H1 (cell line): ENCODE data around the gene KLF2. TPM values are rescaled to one million over a fixed set of nuclear protein-coding genes. Genes with fewer than 3 reads are reported as not detected.

Source experiments
- CTCF ChIA-PET: fragments of 300-600 bp; sonication (Branson Sonifier 250); formaldehyde crosslinking; loops from one replicate; lab custom pipeline; 2021; ENCODE audit not compliant: partially characterized antibody; lab: Charles Lee
- POLR2A ChIA-PET: fragments of 300-600 bp; sonication (Branson Sonifier 250); formaldehyde crosslinking; loops from one replicate; lab custom pipeline; 2021; ENCODE audit warnings: inconsistent platforms; ENCODE audit not compliant: partially characterized antibody; lab: Charles Lee
- DNase-seq, 2 experiments: peaks; one replicate each; pipeline versions ENCODE4 v3.0.0 to v3.0.0-alpha.2; 2010 to 2022; ENCODE audit warnings: low spot score in 2 of 2, low read depth in 1 of 2, mixed read lengths in 1 of 2
- FAIRE-seq: peaks from 2 replicates; lab custom pipeline; 2011; peaks lifted over from hg19 to GRCh38; lab: Jason Lieb, UNC
- H2AFZ ChIP-seq: 2 replicates; pipeline ENCODE4 v1.8.1; 2012; ENCODE audit warnings: low read length, inconsistent platforms
- H2AK5ac ChIP-seq: 2 replicates; pipeline ENCODE4 v1.6.1; 2013; ENCODE audit warnings: low read depth, low read length
- H2BK120ac ChIP-seq: replicated peaks from 2 replicates; pipeline ENCODE3; 2013; ENCODE audit warnings: low read depth, low read length, inconsistent platforms
- H2BK12ac ChIP-seq: 2 replicates; pipeline ENCODE4 v1.6.1; 2013; ENCODE audit warnings: low read depth, low read length
- H2BK15ac ChIP-seq: 2 replicates; pipeline ENCODE4 v1.6.1; 2013; ENCODE audit warnings: low read length
- H2BK20ac ChIP-seq: 2 replicates; pipeline ENCODE4 v1.6.1; 2013; ENCODE audit warnings: low read length
- H2BK5ac ChIP-seq: 2 replicates; pipeline ENCODE4 v1.6.1; 2013; ENCODE audit warnings: low read depth, low read length
- H3K14ac ChIP-seq: 2 replicates; pipeline ENCODE4 v1.6.1; 2013; ENCODE audit warnings: inconsistent platforms; ENCODE audit not compliant: insufficient read length
- H3K18ac ChIP-seq: 2 replicates; pipeline ENCODE4 v1.6.1; 2013; ENCODE audit warnings: low read length; ENCODE audit errors: extremely low read depth
- H3K23ac ChIP-seq: 2 replicates; pipeline ENCODE4 v1.6.1; 2013; ENCODE audit warnings: inconsistent platforms; ENCODE audit not compliant: insufficient read length
- H3K23me2 ChIP-seq: 2 replicates; pipeline ENCODE4 v1.6.1; 2013; ENCODE audit warnings: low read depth, low read length
- H3K27ac ChIP-seq: 2 replicates; pipeline ENCODE4 v1.6.1; 2011; ENCODE audit warnings: low read depth, low read length, inconsistent platforms
- H3K27me3 ChIP-seq, 4 experiments: replicated peaks in 1 of 4; 1 replicate in 1 of 4; 2 replicates in 3 of 4; pipeline versions ENCODE4 v1.6.1 to v1.8.1; 2011 to 2013; ENCODE audit warnings: low read length in 3 of 4, mild to moderate bottlenecking in 3 of 4, inconsistent platforms in 2 of 4, mixed read lengths in 2 of 4, moderate library complexity in 1 of 4; ENCODE audit not compliant: control insufficient read depth in 3 of 4, insufficient read depth in 3 of 4; ENCODE audit errors: extremely low read depth in 1 of 4
- H3K36me3 ChIP-seq, 4 experiments: 2 replicates each; pipeline versions ENCODE4 v1.6.1 to v1.8.1; 2011 to 2013; ENCODE audit warnings: mild to moderate bottlenecking in 4 of 4, low read length in 3 of 4, moderate library complexity in 2 of 4, control low read depth in 1 of 4, inconsistent platforms in 1 of 4; ENCODE audit not compliant: insufficient read depth in 4 of 4, control insufficient read depth in 2 of 4
- H3K4ac ChIP-seq: replicated peaks from 2 replicates; pipeline ENCODE3; 2013; ENCODE audit warnings: low read length, low read depth, mixed read lengths, inconsistent platforms; ENCODE audit not compliant: insufficient read length
- H3K4me1 ChIP-seq, 4 experiments: replicated peaks in 1 of 4; 1 replicate in 1 of 4; 2 replicates in 3 of 4; pipeline versions ENCODE4 v1.6.1 to v1.8.1; 2011 to 2013; ENCODE audit warnings: low read length in 3 of 4, inconsistent platforms in 2 of 4, mixed read lengths in 1 of 4; ENCODE audit not compliant: insufficient read depth in 4 of 4, control insufficient read depth in 3 of 4
- H3K4me2 ChIP-seq, 2 experiments: 2 replicates each; pipeline versions ENCODE4 v1.6.1 to v1.8.1; 2011 to 2013; ENCODE audit warnings: low read depth in 2 of 2, low read length in 2 of 2, control low read depth in 1 of 2, inconsistent platforms in 1 of 2, mild to moderate bottlenecking in 1 of 2; ENCODE audit not compliant: insufficient read depth in 1 of 2
- H3K4me3 ChIP-seq, 4 experiments: fragments of 200-600, 300-600 bp in 1 of 4; sonication (generic), shearing (Covaris generic), sonication (Bioruptor Twin) in 1 of 4; 2 replicates each; pipeline versions ENCODE4 v1.5.1 to v1.8.1; 2011 to 2016; ENCODE audit warnings: low read length in 4 of 4, low read depth in 3 of 4, control low read depth in 2 of 4, inconsistent platforms in 2 of 4, mild to moderate bottlenecking in 2 of 4, mixed read lengths in 1 of 4, moderate library complexity in 1 of 4; ENCODE audit not compliant: insufficient read depth in 2 of 4; ENCODE audit errors: extremely low read depth in 1 of 4
- H3K56ac ChIP-seq: replicated peaks from 2 replicates; pipeline ENCODE3; 2013; ENCODE audit warnings: low read depth, mild to moderate bottlenecking, mixed read lengths, low read length, inconsistent platforms; ENCODE audit not compliant: insufficient read length
- H3K79me1 ChIP-seq: 2 replicates; pipeline ENCODE4 v1.6.1; 2013; ENCODE audit warnings: low read depth, low read length, control low read depth
- H3K79me2 ChIP-seq, 2 experiments: 2 replicates each; pipeline versions ENCODE4 v1.6.1 to v1.8.1; 2012 to 2013; ENCODE audit warnings: low read length in 2 of 2, mild to moderate bottlenecking in 2 of 2, inconsistent platforms in 1 of 2; ENCODE audit not compliant: insufficient read depth in 2 of 2, control insufficient read depth in 1 of 2
- H3K9ac ChIP-seq, 4 experiments: replicated peaks in 1 of 4; 1 replicate in 1 of 4; 2 replicates in 3 of 4; pipeline versions ENCODE4 v1.6.1 to v1.8.1; 2011 to 2013; ENCODE audit warnings: low read depth in 3 of 4, low read length in 3 of 4, control low read depth in 2 of 4, mild to moderate bottlenecking in 2 of 4, moderate library complexity in 2 of 4, inconsistent platforms in 1 of 4; ENCODE audit errors: extremely low read depth in 1 of 4
- H3K9me3 ChIP-seq, 2 experiments: 2 replicates each; pipeline versions ENCODE4 v1.6.1 to v1.8.1; 2012 to 2013; ENCODE audit warnings: mild to moderate bottlenecking in 2 of 2, moderate library complexity in 2 of 2, control low read depth in 1 of 2, inconsistent platforms in 1 of 2, low read depth in 1 of 2, low read length in 1 of 2, mixed read lengths in 1 of 2; ENCODE audit not compliant: insufficient read depth in 2 of 2
- H4K20me1 ChIP-seq, 2 experiments: replicated peaks in 1 of 2; 2 replicates each; pipeline versions ENCODE3 to v1.8.1; 2011 to 2013; ENCODE audit warnings: inconsistent platforms in 2 of 2, low read length in 2 of 2, mild to moderate bottlenecking in 1 of 2; ENCODE audit not compliant: insufficient read depth in 2 of 2, control insufficient read depth in 1 of 2
- H4K5ac ChIP-seq: 2 replicates; pipeline ENCODE4 v1.6.1; 2013; ENCODE audit warnings: low read length, low read depth, mixed read lengths, inconsistent platforms; ENCODE audit not compliant: insufficient read length
- H4K8ac ChIP-seq: 2 replicates; pipeline ENCODE4 v1.8.0; 2013; ENCODE audit warnings: mild to moderate bottlenecking, moderate library complexity, low read length, inconsistent platforms; ENCODE audit not compliant: insufficient read depth; ENCODE audit errors: extremely low read depth
- H4K91ac ChIP-seq: replicated peaks from 2 replicates; pipeline ENCODE3; 2013; ENCODE audit warnings: low read length, mixed read lengths, inconsistent platforms; ENCODE audit not compliant: insufficient read length
- CBX8 ChIP-seq: fragments of 300-800, 300-1000 bp; sonication (generic); IDR thresholded peaks from 2 replicates; pipeline ENCODE4 v1.7.1; 2016; ENCODE audit warnings: low read depth, low read length, borderline replicate concordance
- CHD2 ChIP-seq: IDR thresholded peaks from 2 replicates; pipeline ENCODE4 v1.6.1; 2012; ENCODE audit warnings: low read length, improper control_type of control experiment
- EP300 ChIP-seq, 2 experiments: IDR thresholded peaks; 1 replicate in 1 of 2; 2 replicates in 1 of 2; pipeline ENCODE4 v1.6.1; 2011 to 2012; ENCODE audit warnings: low read depth in 2 of 2, low read length in 2 of 2, mild to moderate bottlenecking in 2 of 2, borderline replicate concordance in 1 of 2, inconsistent platforms in 1 of 2, moderate library complexity in 1 of 2
- FOSL1 ChIP-seq: IDR thresholded peaks from 2 replicates; pipeline ENCODE4 v1.6.1; 2011; ENCODE audit warnings: mild to moderate bottlenecking, low read depth, low read length, moderate library complexity; ENCODE audit not compliant: insufficient read depth
- KDM4A ChIP-seq: IDR thresholded peaks from one replicate; pipeline ENCODE4 v1.7.1; 2012; ENCODE audit warnings: low read depth, mild to moderate bottlenecking, moderate library complexity, low read length, inconsistent platforms; ENCODE audit not compliant: severe bottlenecking
- SIRT6 ChIP-seq: IDR thresholded peaks from one replicate; pipeline ENCODE4 v1.7.1; 2012; ENCODE audit warnings: low read length, inconsistent platforms
- SIX5 ChIP-seq: IDR thresholded peaks from 2 replicates; pipeline ENCODE4 v1.6.1; 2011; ENCODE audit warnings: mild to moderate bottlenecking, low read depth, low read length
- SRF ChIP-seq: IDR thresholded peaks from 2 replicates; pipeline ENCODE4 v1.6.1; 2011; ENCODE audit warnings: mild to moderate bottlenecking, low read depth, low read length, moderate library complexity
- YY1 ChIP-seq: IDR thresholded peaks from 2 replicates; pipeline ENCODE4 v1.6.1; 2011; ENCODE audit warnings: low read depth, mild to moderate bottlenecking, low read length
- WGBS, 2 experiments: shearing (Covaris generic) in 1 of 2; methylation state at CpG; one replicate each; pipeline versions ENCODE4 v1.1.6 to v1.1.7; 2013 to 2015; ENCODE audit warnings: low lambda C conversion rate in 2 of 2, mixed read lengths in 2 of 2, inconsistent platforms in 1 of 2, low coverage in 1 of 2, missing lambda C conversion rate in 1 of 2; ENCODE audit not compliant: insufficient replicate concordance in 2 of 2, insufficient coverage in 1 of 2, insufficient read length in 1 of 2; ENCODE audit errors: extremely low coverage in 1 of 2, missing lambda C conversion rate in 1 of 2; 5-methylcytosine and 5-hydroxymethylcytosine counted together
- polyA plus RNA-seq, 7 experiments: library from polyadenylated mRNA; depleted of rRNA in 3 of 7; stranded (reverse) in 5 of 7; unstranded in 2 of 7; fragments of >200 nt in 5 of 7; fragments of 200-250 nt in 2 of 7; gene quantifications; 1 replicate in 5 of 7; 2 replicates in 1 of 7; 4 replicates in 1 of 7; pipeline versions ENCODE4 v1.2.1 to v1.2.3, GENCODE V29; 2011 to 2013; ENCODE audit warnings: missing spikeins in 2 of 7, mixed read lengths in 2 of 7
- total RNA-seq: library from RNA; stranded (reverse); fragmentation: NEBNext Ultra II Directional; extraction: Animal tissue kit (Norgen Biotek cat#: 25700); gene quantifications from 2 replicates; pipeline ENCODE4 v1.2.1, GENCODE V29; 2021
- TF ChIP-seq, protein P1 (sequence below), 3 experiments: IDR thresholded peaks; 1 replicate in 2 of 3; 2 replicates in 1 of 3; pipeline versions ENCODE4 v1.5.1 to v1.6.1; 2011; ENCODE audit warnings: low read length in 3 of 3, mild to moderate bottlenecking in 3 of 3, inconsistent platforms in 2 of 3, low read depth in 1 of 3, moderate library complexity in 1 of 3; ENCODE audit not compliant: insufficient read depth in 1 of 3; ENCODE audit errors: control extremely low read depth in 1 of 3

Gene KLF2
- total and polyA plus RNA-seq, 2 of the 8 experiments (the other 6 are each of a cell fraction or from before 2014, with no cell fraction given), result 0.19 to 0.33 TPM

DNA sequence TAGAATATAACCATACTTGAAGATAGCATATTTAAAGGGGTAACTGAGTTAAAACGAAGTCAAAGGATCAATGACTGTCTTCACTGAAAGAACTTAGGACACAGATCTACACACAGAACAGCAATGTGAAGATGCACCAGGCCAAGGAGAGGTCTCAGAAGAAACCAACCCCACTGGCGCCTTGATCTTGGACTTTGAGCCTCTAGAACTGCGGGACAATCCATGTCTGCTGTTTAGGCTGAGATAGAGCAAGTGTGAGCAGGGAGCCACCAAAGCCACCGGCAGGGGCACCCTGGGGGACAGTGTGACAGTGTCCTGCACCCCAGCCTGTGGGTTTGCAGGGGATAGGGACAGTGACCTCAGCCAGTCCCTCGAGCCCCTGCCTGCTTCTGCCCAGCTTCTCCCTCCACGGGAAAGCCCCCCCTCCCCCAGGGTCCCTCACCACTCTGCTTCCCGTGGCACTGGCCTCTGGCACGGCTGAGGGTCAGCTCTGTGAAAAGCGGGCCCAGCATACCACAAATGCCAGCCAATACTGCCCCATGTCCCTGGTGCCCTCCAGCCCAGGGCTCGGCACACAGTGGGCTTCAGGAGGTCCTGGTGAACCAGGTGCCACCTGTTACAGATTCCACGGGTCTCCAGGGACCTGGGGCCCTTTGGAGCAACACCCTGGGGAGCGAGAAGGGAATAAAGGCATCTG lies 40.8 kb downstream of the KLF2 start:
- peaks cover 0 to 6% (median 1%) of the 10 kb centered on the region in 4 experiments; a peak in 3 of 7 replicates for H3K4me1 ChIP-seq
- no peaks in the 10 kb centered on the region; a peak in 3 of 8 replicates for H3K36me3 ChIP-seq
- no peak overlapping the region for H2BK5ac ChIP-seq
- FAIRE-seq, result no peak
- H3K79me1 ChIP-seq, result peaks cover 6% of the 10 kb centered on the region
- peaks cover 1 to 9% of the 10 kb centered on the region in 2 experiments for H4K20me1 ChIP-seq
- H3K9ac ChIP-seq, result no peak overlapping the region
- no peak overlapping the region for H4K91ac ChIP-seq
- H4K5ac ChIP-seq, result no peak overlapping the region
- no peak overlapping the region for H3K4me3 ChIP-seq
- H4K8ac ChIP-seq, result no peak overlapping the region
- no peak overlapping the region for H3K4ac ChIP-seq
- no peaks in the 10 kb centered on the region for H3K79me2 ChIP-seq
- H3K56ac ChIP-seq, result no peak overlapping the region
- ChIA-PET CTCF (interaction anchor here (1.1 to 6.0 kb wide), 3 partner anchors 11 to 22 kb away, joined by 5 to 37 read pairs (median 11); no protein-coding TSS in a partner anchor), POLR2A (interaction anchor here (0.6 to 0.9 kb wide), 3 partner anchors 8 to 162 kb away, joined by 3 to 4 read pairs (median 3); no protein-coding TSS in a partner anchor)
- H3K14ac ChIP-seq, result no peak overlapping the region
- H3K27ac ChIP-seq, result no peak overlapping the region
- H2BK12ac ChIP-seq, result 0 out of 2 replicates have a peak overlapping the region, but pooled peaks have one; percentile 50
- 0 out of 2 replicates have a peak overlapping the region, but pooled peaks have one; percentile 13 for H2AK5ac ChIP-seq
- WGBS, 2 experiments, result 86% methylated on average over 11 of the region's 12 CpGs; no CpG with 5 or more reads in 1 of the 2 experiments
- H3K9me3 ChIP-seq, result no peaks in the 10 kb centered on the region
- no peak overlapping the region for H2BK120ac ChIP-seq
- no peak overlapping the region for H3K18ac ChIP-seq
- no peak overlapping the region for H2BK20ac ChIP-seq
- no peak overlapping the region for H3K23ac ChIP-seq
- DNase-seq, result no peak
- H3K27me3 ChIP-seq, result no peaks in the 10 kb centered on the region
- H2AFZ ChIP-seq, result no peak overlapping the region
- H3K4me2 ChIP-seq, result no peak overlapping the region
- 0 out of 2 replicates have a peak, but pooled peaks cover 7% of the 10 kb centered on the region for H3K23me2 ChIP-seq
- H2BK15ac ChIP-seq, result no peak overlapping the region
- TF ChIP-seq FOSL1 (no peak), SIX5 (no peak), EP300 (IDR thresholded peaks at IDR 0.05; ENCODE audit: borderline replicate concordance in 1 of 2, low read depth in 2 of 2, low read length in 2 of 2) (no peak), SRF (no peak), YY1 (no peak), KDM4A (no peak), SIRT6 (no peak), CBX8 (no peak), CHD2 (no peak)
- TF ChIP-seq, protein P1, sequence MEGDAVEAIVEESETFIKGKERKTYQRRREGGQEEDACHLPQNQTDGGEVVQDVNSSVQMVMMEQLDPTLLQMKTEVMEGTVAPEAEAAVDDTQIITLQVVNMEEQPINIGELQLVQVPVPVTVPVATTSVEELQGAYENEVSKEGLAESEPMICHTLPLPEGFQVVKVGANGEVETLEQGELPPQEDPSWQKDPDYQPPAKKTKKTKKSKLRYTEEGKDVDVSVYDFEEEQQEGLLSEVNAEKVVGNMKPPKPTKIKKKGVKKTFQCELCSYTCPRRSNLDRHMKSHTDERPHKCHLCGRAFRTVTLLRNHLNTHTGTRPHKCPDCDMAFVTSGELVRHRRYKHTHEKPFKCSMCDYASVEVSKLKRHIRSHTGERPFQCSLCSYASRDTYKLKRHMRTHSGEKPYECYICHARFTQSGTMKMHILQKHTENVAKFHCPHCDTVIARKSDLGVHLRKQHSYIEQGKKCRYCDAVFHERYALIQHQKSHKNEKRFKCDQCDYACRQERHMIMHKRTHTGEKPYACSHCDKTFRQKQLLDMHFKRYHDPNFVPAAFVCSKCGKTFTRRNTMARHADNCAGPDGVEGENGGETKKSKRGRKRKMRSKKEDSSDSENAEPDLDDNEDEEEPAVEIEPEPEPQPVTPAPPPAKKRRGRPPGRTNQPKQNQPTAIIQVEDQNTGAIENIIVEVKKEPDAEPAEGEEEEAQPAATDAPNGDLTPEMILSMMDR (IDR thresholded peaks at IDR 0.05; ENCODE audit: control extremely low read depth in 1 of 3, insufficient read depth in 1 of 3, low read depth in 1 of 3, low read length in 3 of 3), result no peak
